ENCODE results near the gene DPCD. TPM values are rescaled to one million over a fixed set of nuclear protein-coding genes. Genes with fewer than 3 reads are reported as not detected.

DPCD gene
- polyA plus RNA-seq, 1 experiment, result 46.4 TPM

- Histone ChIP-seq H3K4me3 (ENCODE audit: low read depth, low read length) (no peak overlapping the region), H3K36me3 (ENCODE audit: control insufficient read depth, insufficient read depth, low read length) (peaks cover 2% of the 10 kb centered on the region; the same call in 1 of the 2 replicates), H3K27me3 (ENCODE audit: control insufficient read depth, insufficient read depth, low read length) (no peaks in the 10 kb centered on the region)
- DNase-seq (ENCODE audit: low read depth), result no peak
- ChIA-PET POLR2A (no interaction called here), CTCF (interaction anchor here (0.7 to 7.8 kb wide), 4 partner anchors 9 to 185 kb away, joined by 3 to 88 read pairs (median 4); partner anchors contain the start of genes DPCD, NPM3 and POLL)
- TF ChIP-seq CTCF (IDR thresholded peaks at IDR 0.05; ENCODE audit: insufficient read depth, low read depth, low read length), result no peak
Observed at GRCh38 chr10:101597091-101597900, 9.2 kb downstream of the DPCD start.

- Histone ChIP-seq H3K27me3 (ENCODE audit: control insufficient read depth, insufficient read depth, low read length) (no peaks in the 10 kb centered on the region), H3K4me3 (ENCODE audit: low read depth, low read length) (no peak overlapping the region), H3K36me3 (ENCODE audit: control insufficient read depth, insufficient read depth, low read length) (peaks cover 3% of the 10 kb centered on the region)
- ChIA-PET CTCF (interaction anchor here (0.6 to 7.8 kb wide), 9 partner anchors 9 to 388 kb away, joined by 3 to 88 read pairs (median 7); partner anchors contain the start of gene NPM3), POLR2A (no interaction called here)
- DNase-seq (ENCODE audit: low read depth), result no peak
- no peak for TF ChIP-seq CTCF (IDR thresholded peaks at IDR 0.05; ENCODE audit: insufficient read depth, low read depth, low read length)
Observed at GRCh38 chr10:101601541-101601940, 13.4 kb downstream of the DPCD start.

- Histone ChIP-seq H3K4me3 (ENCODE audit: low read depth, low read length) (no peak overlapping the region), H3K27me3 (ENCODE audit: control insufficient read depth, insufficient read depth, low read length) (no peaks in the 10 kb centered on the region), H3K36me3 (ENCODE audit: control insufficient read depth, insufficient read depth, low read length) (peaks cover 6% of the 10 kb centered on the region)
- TF ChIP-seq CTCF (IDR thresholded peaks at IDR 0.05; ENCODE audit: insufficient read depth, low read depth, low read length), result peak; percentile 96
- ChIA-PET CTCF (interaction anchor here (0.6 to 7.8 kb wide), 27 partner anchors 8 to 556 kb away, joined by 3 to 88 read pairs (median 4); partner anchors contain the start of genes DPCD, NPM3 and POLL), POLR2A (no interaction called here)
- no peak for DNase-seq (ENCODE audit: low read depth)
Observed at GRCh38 chr10:101602761-101603398, 14.8 kb downstream of the DPCD start.

GRCh38 chr10:101607124-101607523 lies 19.0 kb downstream of the DPCD start:
- ChIA-PET CTCF (interaction anchor here (0.7 to 1.7 kb wide), 2 partner anchors 32 to 174 kb away, joined by 3 to 6 read pairs; no protein-coding TSS in a partner anchor), POLR2A (no interaction called here)
- no peaks in the 10 kb centered on the region for H3K27me3 ChIP-seq (ENCODE audit: control insufficient read depth, insufficient read depth, low read length)

More at GRCh38 chr10:101607124-101607523, 19.0 kb downstream of the DPCD start:
- Histone ChIP-seq H3K4me3 (ENCODE audit: low read depth, low read length) (no peak overlapping the region), H3K36me3 (ENCODE audit: control insufficient read depth, insufficient read depth, low read length) (peaks cover 17% of the 10 kb centered on the region)
- DNase-seq (ENCODE audit: low read depth), result no peak
- TF ChIP-seq CTCF (IDR thresholded peaks at IDR 0.05; ENCODE audit: insufficient read depth, low read depth, low read length), result no peak
